ENCODE data around the gene MICU1. TPM values are rescaled to one million over a fixed set of nuclear protein-coding genes. Genes with fewer than 3 reads are reported as not detected.

The MICU1 gene
- total RNA-seq, 1 experiment from 2014 or later: 89.4 TPM

GRCh38 chr10:72355214-72355555 lies 270.7 kb downstream of the MICU1 start:
- no peaks in the 10 kb centered on the region for H3K27me3 Mint-ChIP-seq (ENCODE audit: unreplicated experiment)
- no peak for TF ChIP-seq CTCF (IDR thresholded peaks at IDR 0.05; ENCODE audit: unreplicated experiment)
- peaks cover 4% of the 10 kb centered on the region for H3K9me3 Mint-ChIP-seq (ENCODE audit: low read depth, unreplicated experiment)
- no peak for DNase-seq
- peak overlapping the region; percentile 95 for H3K27ac Mint-ChIP-seq (ENCODE audit: unreplicated experiment)
- CTCF ChIA-PET: interaction anchor here (0.6 to 1.6 kb wide), 8 partner anchors 12 to 1285 kb away, joined by 3 to 11 read pairs (median 4); no protein-coding TSS in a partner anchor
- intact Hi-C loops (cut with micrococcal nuclease; ENCODE audit: unreplicated experiment): no loop called here
- H3K4me3 Mint-ChIP-seq (ENCODE audit: low read depth, unreplicated experiment): peak overlapping the region; percentile 97
- peaks cover 21% of the 10 kb centered on the region for H3K36me3 Mint-ChIP-seq (ENCODE audit: insufficient read depth, unreplicated experiment)
- no TSS peak for BruUV-seq (replicated peaks)
- H3K4me1 Mint-ChIP-seq (ENCODE audit: low read depth, unreplicated experiment): peaks cover 22% of the 10 kb centered on the region

DNA sequence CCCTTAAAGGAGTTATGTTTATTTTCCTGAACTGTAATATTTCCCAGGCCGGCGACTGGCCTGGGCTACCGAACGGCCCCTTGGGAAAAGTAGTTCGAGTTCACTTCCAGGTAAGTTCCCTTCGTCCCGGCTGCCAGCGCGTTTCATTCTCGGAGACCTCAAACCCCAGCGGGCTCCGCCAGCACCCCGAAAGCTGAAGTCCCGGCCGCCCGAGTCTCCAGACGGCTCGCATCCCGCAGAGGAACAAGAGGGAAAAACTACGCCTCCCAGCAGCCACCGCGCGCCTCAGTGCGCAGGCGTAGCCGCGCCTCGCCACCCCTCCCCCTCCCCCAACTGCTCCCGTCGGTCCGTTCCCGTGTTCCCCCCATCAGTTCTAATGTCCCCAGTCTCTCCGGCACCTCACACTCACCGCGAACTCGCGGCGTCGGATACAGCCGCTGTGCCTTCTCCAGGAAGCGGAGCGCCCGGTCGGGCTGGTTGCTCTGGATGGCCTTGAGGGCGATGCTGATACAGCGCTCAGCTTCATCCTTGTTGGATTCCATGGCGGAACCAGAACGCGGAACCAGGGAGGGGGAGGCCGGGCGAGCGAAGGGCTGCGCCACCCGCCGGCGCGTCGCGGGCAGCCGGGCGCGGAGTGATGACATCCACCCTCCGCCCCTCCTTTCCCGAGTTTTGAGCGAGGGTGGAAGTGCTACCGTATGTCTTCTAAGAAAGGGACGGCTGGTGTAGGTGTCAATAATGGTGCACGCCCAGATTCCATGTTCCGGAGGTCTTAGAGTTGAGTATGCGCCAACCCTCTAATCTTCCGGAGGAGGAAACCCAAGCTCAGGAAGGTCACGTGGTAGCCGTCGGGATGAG lies 271.3 kb downstream of the MICU1 start, which contains the start of gene DNAJB12:
TSS of gene DNAJB12 (minus strand) at position 564 of the 858 bp plus-strand sequence. CDS start at position 542, 22 bp downstream.
- Mint-ChIP-seq H3K4me1 (ENCODE audit: low read depth, unreplicated experiment) (peaks cover 22% of the 10 kb centered on the region), H3K4me3 (ENCODE audit: low read depth, unreplicated experiment) (peak within 1 kb of the TSS; percentile 97), H3K27ac (ENCODE audit: unreplicated experiment) (peak within 1 kb of the TSS; percentile 95), H3K36me3 (ENCODE audit: insufficient read depth, unreplicated experiment) (peaks cover 21% of the 10 kb centered on the region), H3K27me3 (ENCODE audit: unreplicated experiment) (no peaks in the 10 kb centered on the region), H3K9me3 (ENCODE audit: low read depth, unreplicated experiment) (peaks cover 4% of the 10 kb centered on the region)
- intact Hi-C loops (cut with micrococcal nuclease; ENCODE audit: unreplicated experiment): no loop called here
- CTCF ChIA-PET: interaction anchor here (0.6 to 1.6 kb wide), 7 partner anchors 12 to 1285 kb away, joined by 3 to 5 read pairs (median 4); no protein-coding TSS in a partner anchor
- no peak for TF ChIP-seq CTCF (IDR thresholded peaks at IDR 0.05; ENCODE audit: unreplicated experiment)
- BruUV-seq (replicated peaks): TSS peak; percentile 76
- DNase-seq: peak; percentile 96

- Mint-ChIP-seq H3K36me3 (ENCODE audit: insufficient read depth, unreplicated experiment) (peaks cover 21% of the 10 kb centered on the region), H3K4me3 (ENCODE audit: low read depth, unreplicated experiment) (peak overlapping the region; percentile 97), H3K27ac (ENCODE audit: unreplicated experiment) (peak overlapping the region; percentile 95), H3K27me3 (ENCODE audit: unreplicated experiment) (no peaks in the 10 kb centered on the region), H3K4me1 (ENCODE audit: low read depth, unreplicated experiment) (peaks cover 22% of the 10 kb centered on the region), H3K9me3 (ENCODE audit: low read depth, unreplicated experiment) (peaks cover 4% of the 10 kb centered on the region)
- CTCF ChIA-PET: interaction anchor here (0.5 to 0.6 kb wide), 2 partner anchors 15 to 236 kb away, joined by 3 to 4 read pairs; no protein-coding TSS in a partner anchor
- DNase-seq: no peak
- TF ChIP-seq CTCF (IDR thresholded peaks at IDR 0.05; ENCODE audit: unreplicated experiment): no peak
- BruUV-seq (replicated peaks): TSS peak; percentile 53
- intact Hi-C loops (cut with micrococcal nuclease; ENCODE audit: unreplicated experiment): no loop called here
Observed at GRCh38 chr10:72353965-72354355, 271.9 kb downstream of the MICU1 start.

GRCh38 chr10:72353028-72353964 lies 272.6 kb downstream of the MICU1 start:
- no TSS peak for BruUV-seq (replicated peaks)
- Mint-ChIP-seq H3K4me1 (ENCODE audit: low read depth, unreplicated experiment) (peaks cover 22% of the 10 kb centered on the region), H3K4me3 (ENCODE audit: low read depth, unreplicated experiment) (peak overlapping the region; percentile 97), H3K27ac (ENCODE audit: unreplicated experiment) (peak overlapping the region; percentile 95), H3K36me3 (ENCODE audit: insufficient read depth, unreplicated experiment) (peaks cover 21% of the 10 kb centered on the region), H3K9me3 (ENCODE audit: low read depth, unreplicated experiment) (peaks cover 4% of the 10 kb centered on the region), H3K27me3 (ENCODE audit: unreplicated experiment) (no peaks in the 10 kb centered on the region)
- DNase-seq: no peak
- no peak for TF ChIP-seq CTCF (IDR thresholded peaks at IDR 0.05; ENCODE audit: unreplicated experiment)
- intact Hi-C loops (cut with micrococcal nuclease; ENCODE audit: unreplicated experiment): no loop called here
- CTCF ChIA-PET: interaction anchor here (0.5 to 0.6 kb wide), 2 partner anchors 14 to 235 kb away, joined by 3 to 4 read pairs; no protein-coding TSS in a partner anchor

Measured in Calu3 (cell line).